H1 (cell line): ENCODE measurements around the gene DIP2C. TPM values are rescaled to one million over a fixed set of nuclear protein-coding genes. Genes with fewer than 3 reads are reported as not detected.

Experiments used
- ATF3 ChIP-seq: IDR thresholded peaks from 2 replicates; pipeline ENCODE4 v1.6.1; 2011; ENCODE audit warnings: low read depth, mild to moderate bottlenecking, low read length; ENCODE audit not compliant: insufficient read depth
- BRCA1 ChIP-seq: IDR thresholded peaks from 2 replicates; pipeline ENCODE4 v1.6.1; 2012; ENCODE audit warnings: low read depth, low read length, improper control_type of control experiment
- CHD1 ChIP-seq: IDR thresholded peaks from 2 replicates; pipeline ENCODE4 v1.6.1; 2012; ENCODE audit warnings: low read depth, low read length, improper control_type of control experiment
- GABPA ChIP-seq: IDR thresholded peaks from 2 replicates; pipeline ENCODE4 v1.6.1; 2011; ENCODE audit warnings: mild to moderate bottlenecking, low read length, moderate library complexity, borderline replicate concordance; ENCODE audit not compliant: insufficient read depth
- MAX ChIP-seq: IDR thresholded peaks from 2 replicates; pipeline ENCODE4 v1.6.1; 2012; ENCODE audit warnings: inconsistent platforms
- NRF1 ChIP-seq: IDR thresholded peaks from 2 replicates; pipeline ENCODE4 v1.6.1; 2011; ENCODE audit warnings: mild to moderate bottlenecking, low read depth, low read length, improper control_type of control experiment
- TAF7 ChIP-seq: optimal IDR thresholded peaks from 2 replicates; pipeline ENCODE3; 2011; ENCODE audit warnings: low read depth, mild to moderate bottlenecking, inconsistent platforms, low read length, moderate library complexity, borderline replicate concordance
- polyA plus RNA-seq, 7 experiments: library from polyadenylated mRNA; depleted of rRNA in 3 of 7; stranded (reverse) in 5 of 7; unstranded in 2 of 7; fragments of >200 nt in 5 of 7; fragments of 200-250 nt in 2 of 7; gene quantifications; 1 replicate in 5 of 7; 2 replicates in 1 of 7; 4 replicates in 1 of 7; pipeline versions ENCODE4 v1.2.1 to v1.2.3, GENCODE V29; 2011 to 2013; ENCODE audit warnings: missing spikeins in 2 of 7, mixed read lengths in 2 of 7
- total RNA-seq: library from RNA; stranded (reverse); fragmentation: NEBNext Ultra II Directional; extraction: Animal tissue kit (Norgen Biotek cat#: 25700); gene quantifications from 2 replicates; pipeline ENCODE4 v1.2.1, GENCODE V29; 2021

DIP2C gene
- total and polyA plus RNA-seq, 2 of the 8 experiments (the other 6 are each of a cell fraction or from before 2014, with no cell fraction given): 3.8 to 9.3 TPM

- TF ChIP-seq MAX (no peak; the same call in 1 of the 2 replicates), CHD1 (no peak), ATF3 (no peak), NRF1 (no peak), GABPA (no peak), TAF7 (no peak), BRCA1 (no peak)
- TF ChIP-seq, all 59 proteins: peak for 0
Observed at GRCh38 chr10:519716-520401, 169.6 kb downstream of the DIP2C start (continued).
